ENCODE results near the gene MSLN. TPM values are rescaled to one million over a fixed set of nuclear protein-coding genes. Genes with fewer than 3 reads are reported as not detected.
A peak's percentile ranks its signal among the peaks of the same experiment; 100 is the strongest.

The MSLN gene
- total RNA-seq, 2 donors from 2014 or later, result 44.8 to 94.6 TPM

GRCh38 chr16:813204-813915, 52.8 kb downstream of the MSLN start:
- Histone ChIP-seq H3K4me3 (peak overlapping the region; percentile 19 to 39), H3K27me3 (peaks cover 0 to 15% of the 10 kb centered on the region in 2 donors), H3K4me1 (peaks cover 0 to 18% of the 10 kb centered on the region in 2 donors)

GRCh38 chr16:813916-814412, 53.4 kb downstream of the MSLN start:
- Histone ChIP-seq H3K27ac (no peak overlapping the region), H3K4me1 (peaks cover 0 to 16% of the 10 kb centered on the region in 2 donors), H3K9me3 (no peaks in the 10 kb centered on the region), H3K27me3 (peaks cover 0 to 15% of the 10 kb centered on the region in 2 donors), H3K36me3 (no peaks in the 10 kb centered on the region), H3K4me3 (peak overlapping the region in 1 of 2 donors; percentile 39)
- DNase-seq (ENCODE audit: low spot score), result no peak
- TF ChIP-seq, protein P1, sequence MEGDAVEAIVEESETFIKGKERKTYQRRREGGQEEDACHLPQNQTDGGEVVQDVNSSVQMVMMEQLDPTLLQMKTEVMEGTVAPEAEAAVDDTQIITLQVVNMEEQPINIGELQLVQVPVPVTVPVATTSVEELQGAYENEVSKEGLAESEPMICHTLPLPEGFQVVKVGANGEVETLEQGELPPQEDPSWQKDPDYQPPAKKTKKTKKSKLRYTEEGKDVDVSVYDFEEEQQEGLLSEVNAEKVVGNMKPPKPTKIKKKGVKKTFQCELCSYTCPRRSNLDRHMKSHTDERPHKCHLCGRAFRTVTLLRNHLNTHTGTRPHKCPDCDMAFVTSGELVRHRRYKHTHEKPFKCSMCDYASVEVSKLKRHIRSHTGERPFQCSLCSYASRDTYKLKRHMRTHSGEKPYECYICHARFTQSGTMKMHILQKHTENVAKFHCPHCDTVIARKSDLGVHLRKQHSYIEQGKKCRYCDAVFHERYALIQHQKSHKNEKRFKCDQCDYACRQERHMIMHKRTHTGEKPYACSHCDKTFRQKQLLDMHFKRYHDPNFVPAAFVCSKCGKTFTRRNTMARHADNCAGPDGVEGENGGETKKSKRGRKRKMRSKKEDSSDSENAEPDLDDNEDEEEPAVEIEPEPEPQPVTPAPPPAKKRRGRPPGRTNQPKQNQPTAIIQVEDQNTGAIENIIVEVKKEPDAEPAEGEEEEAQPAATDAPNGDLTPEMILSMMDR (IDR thresholded peaks at IDR 0.05), result peak; percentile 1 to 27

More at GRCh38 chr16:813204-813915, 52.8 kb downstream of the MSLN start:
- TF ChIP-seq, protein P1 (IDR thresholded peaks at IDR 0.05), result peak; percentile 52 to 78
- no peak overlapping the region for H3K27ac ChIP-seq
- no peak for DNase-seq (ENCODE audit: low spot score)
- H3K9me3 ChIP-seq, result no peaks in the 10 kb centered on the region
- H3K36me3 ChIP-seq, result no peaks in the 10 kb centered on the region

DNA sequence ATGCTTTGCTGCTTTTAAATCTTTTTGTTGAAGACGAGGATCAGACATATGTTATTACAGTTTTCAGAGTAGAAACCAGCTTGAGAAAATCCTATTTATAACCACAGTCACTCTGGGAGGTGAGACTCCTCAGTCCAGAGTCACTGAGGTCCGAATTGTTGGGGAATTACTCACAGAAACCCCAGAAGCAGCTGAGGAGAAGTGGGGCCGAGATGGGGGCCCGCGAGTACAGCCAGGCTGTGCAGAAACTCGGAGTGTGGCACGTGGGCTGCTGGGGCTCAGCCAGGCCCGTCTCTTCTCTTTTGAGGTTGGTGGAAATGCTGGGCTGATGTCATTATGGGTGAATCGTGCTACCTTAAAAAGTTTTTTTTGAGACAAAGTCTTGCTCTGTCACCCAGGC, 54.4 kb downstream of the MSLN start:
- no peaks in the 10 kb centered on the region for H3K9me3 ChIP-seq
- no peak overlapping the region for H3K4me3 ChIP-seq
- peaks cover 0 to 16% of the 10 kb centered on the region in 2 donors for H3K4me1 ChIP-seq
- H3K27ac ChIP-seq, result no peak overlapping the region
- TF ChIP-seq, protein P1 (IDR thresholded peaks at IDR 0.05), result no peak
- H3K27me3 ChIP-seq, result peaks cover 0 to 15% of the 10 kb centered on the region in 2 donors
- H3K36me3 ChIP-seq, result no peaks in the 10 kb centered on the region
- no peak for DNase-seq (ENCODE audit: low spot score)

DNA sequence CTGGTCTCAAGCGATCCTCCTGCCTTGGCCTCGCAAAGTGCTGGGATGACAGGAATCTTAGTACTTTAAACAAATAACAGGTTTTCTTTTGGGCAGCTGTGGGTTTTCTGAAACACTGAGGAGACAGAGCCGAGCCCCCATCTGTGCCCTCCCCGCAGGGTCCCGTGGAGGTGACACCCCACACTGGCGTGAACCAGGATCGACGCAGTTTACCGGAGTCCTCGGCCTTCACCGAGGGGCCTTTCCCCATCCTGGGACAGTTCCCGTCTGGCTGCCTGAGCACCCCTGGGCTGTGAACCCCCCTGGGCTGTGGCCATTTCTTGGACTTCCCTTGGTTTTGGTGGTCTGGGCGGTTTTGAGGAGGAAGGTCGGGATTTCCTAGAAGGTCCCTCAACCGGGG, 55.3 kb downstream of the MSLN start:
- no peak for DNase-seq (ENCODE audit: low spot score)
- H3K4me1 ChIP-seq, result peaks cover 0 to 16% of the 10 kb centered on the region in 2 donors
- no peaks in the 10 kb centered on the region for H3K36me3 ChIP-seq
- no peak overlapping the region for H3K4me3 ChIP-seq
- peaks cover 0 to 15% of the 10 kb centered on the region in 2 donors for H3K27me3 ChIP-seq
- TF ChIP-seq, protein P1 (IDR thresholded peaks at IDR 0.05), result no peak
- H3K9me3 ChIP-seq, result no peaks in the 10 kb centered on the region
- H3K27ac ChIP-seq, result no peak overlapping the region

DNA sequence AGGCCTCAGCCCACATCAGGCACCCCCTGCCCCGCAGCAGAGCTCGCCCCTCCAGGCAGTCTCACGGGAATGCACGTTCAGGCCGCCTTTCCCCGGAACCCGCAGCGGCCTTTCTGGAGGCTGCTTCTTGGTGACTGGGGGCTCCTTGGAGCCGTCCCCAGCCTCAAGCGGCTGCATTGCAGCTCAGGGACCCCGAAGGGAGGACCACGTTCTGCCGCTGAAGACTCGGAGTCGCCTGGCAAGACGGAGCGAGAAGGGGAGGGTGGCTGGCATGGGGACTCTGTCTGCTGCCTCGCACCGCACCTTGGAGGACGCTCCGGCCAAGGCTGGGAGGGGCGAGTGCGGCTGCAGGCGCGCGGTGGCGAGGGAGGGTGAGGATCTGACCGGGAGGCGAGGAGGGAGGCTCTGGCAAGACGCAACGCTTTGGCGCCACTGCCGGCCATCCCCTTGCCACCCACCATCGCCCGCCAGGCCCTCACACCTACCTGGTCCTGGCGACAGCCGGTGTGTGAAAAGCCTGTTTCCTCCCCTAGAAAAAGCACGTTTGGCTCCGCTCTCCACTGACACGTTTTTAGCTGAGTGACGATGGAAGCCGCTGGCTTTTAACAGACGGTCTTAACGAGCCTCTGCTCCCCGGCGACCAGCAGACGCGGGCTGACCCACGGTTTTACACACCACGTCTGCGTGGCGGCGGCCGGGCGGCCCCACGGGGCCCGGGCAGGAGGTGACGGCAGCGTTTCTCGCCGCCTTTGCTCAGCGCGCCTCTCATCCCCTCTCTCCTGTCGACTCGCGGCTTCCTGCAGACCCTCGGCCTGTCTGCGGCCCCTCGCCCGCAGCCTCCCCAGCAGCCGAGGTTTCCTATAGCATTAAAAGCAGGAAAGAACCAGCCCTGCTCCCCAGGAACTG, 56.7 kb downstream of the MSLN start:
- TF ChIP-seq, protein P1 (IDR thresholded peaks at IDR 0.05), result no peak
- Histone ChIP-seq H3K36me3 (no peaks in the 10 kb centered on the region), H3K4me1 (peaks cover 0 to 16% of the 10 kb centered on the region in 2 donors), H3K9me3 (no peaks in the 10 kb centered on the region), H3K27ac (no peak overlapping the region), H3K27me3 (peaks cover 0 to 15% of the 10 kb centered on the region in 2 donors), H3K4me3 (no peak overlapping the region)
- no peak for DNase-seq (ENCODE audit: low spot score)
